HCT116 (cell line): ENCODE results near the gene CAMK1D. TPM values are rescaled to one million over a fixed set of nuclear protein-coding genes. Genes with fewer than 3 reads are reported as not detected.

Experiments
- ATAC-seq: fragments of 200-7000 bp; cut with Tn5 transposase; 2 replicates; pipeline ENCODE4 v1.9.1; 2020; ENCODE audit warnings: mild to moderate bottlenecking, moderate library complexity
- BruUV-seq: library from RNA; stranded (reverse); fragments of 400-500 nt; replicated peaks from 2 replicates; lab custom pipeline; 2021; lab: Mats Ljungman, UMichigan
- CTCF ChIA-PET: fragments of 300-600 bp; sonication (Branson Sonifier 250); formaldehyde crosslinking; loops from one replicate; lab custom pipeline; 2021; ENCODE audit warnings: antibody characterized with exemption; lab: Charles Lee
- POLR2A ChIA-PET: fragments of 300-600, 350-600 bp; sonication (Branson Sonifier 250); formaldehyde crosslinking; loops from one replicate; lab custom pipeline; 2021; ENCODE audit warnings: antibody characterized with exemption; lab: Charles Lee
- RAD21 ChIA-PET, 2 experiments: fragments of 300-600 bp; sonication (Branson Sonifier 250); formaldehyde crosslinking; loops; one replicate each; lab custom pipeline; 2023; ENCODE audit warnings: low total read pairs in 2 of 2; ENCODE audit not compliant: uncharacterized antibody in 2 of 2, unreplicated experiment in 2 of 2, low non-redundant PET in 1 of 2; lab: Charles Lee
- DNase-seq: peaks from one replicate; pipeline ENCODE4 v3.0.0-alpha.2; 2010; ENCODE audit warnings: low read depth, low spot score
- H2AFZ ChIP-seq: fragments of 200-600 bp; shearing (Covaris generic), sonication (generic); 2 replicates; pipeline ENCODE4 v1.6.1; 2017; ENCODE audit warnings: low read depth, mixed run types, mixed read lengths, antibody characterized with exemption, low read length; ENCODE audit not compliant: poor library complexity, severe bottlenecking
- H3K27ac ChIP-seq: 2 replicates; pipeline ENCODE4 v1.5.1; 2012; ENCODE audit warnings: low read depth, low read length
- H3K27me3 ChIP-seq: fragments of 200-600 bp; sonication (generic); 2 replicates; pipeline ENCODE4 v1.6.1; 2016; ENCODE audit warnings: mixed run types, low read length, mixed read lengths; ENCODE audit not compliant: insufficient read depth
- H3K36me3 ChIP-seq, 2 experiments: fragments of 200-500 bp in 1 of 2; fragments of 200-600 bp in 1 of 2; sonication (Bioruptor generic) in 1 of 2; sonication (generic) in 1 of 2; 2 replicates each; pipeline versions ENCODE4 v1.5.1 to v1.6.1; 2014 to 2016; ENCODE audit warnings: low read length in 2 of 2, inconsistent platforms in 1 of 2, mixed read lengths in 1 of 2, mixed run types in 1 of 2; ENCODE audit not compliant: insufficient read depth in 2 of 2, control insufficient read depth in 1 of 2
- H3K4me1 ChIP-seq, 2 experiments: fragments of 200-600 bp in 1 of 2; sonication (generic) in 1 of 2; 2 replicates each; pipeline versions ENCODE4 v1.5.1 to v1.6.1; 2012 to 2017; ENCODE audit warnings: low read length in 2 of 2, inconsistent platforms in 1 of 2, mild to moderate bottlenecking in 1 of 2, mixed read lengths in 1 of 2, mixed run types in 1 of 2, moderate library complexity in 1 of 2; ENCODE audit not compliant: insufficient read depth in 2 of 2, control insufficient read depth in 1 of 2
- H3K4me2 ChIP-seq: fragments of 200-600 bp; sonication (generic); 2 replicates; pipeline ENCODE4 v1.6.1; 2017; ENCODE audit warnings: mixed run types, low read length, mixed read lengths
- H3K4me3 ChIP-seq, 2 experiments: fragments of 200-600 bp in 1 of 2; sonication (generic) in 1 of 2; replicated peaks in 1 of 2; 2 replicates each; pipeline ENCODE4 v1.5.1; 2011 to 2016; ENCODE audit warnings: low read length in 2 of 2, control low read depth in 1 of 2, low read depth in 1 of 2, mild to moderate bottlenecking in 1 of 2, mixed read lengths in 1 of 2, mixed run types in 1 of 2
- H3K79me2 ChIP-seq: fragments of 200-600 bp; sonication (generic); 2 replicates; pipeline ENCODE4 v1.6.1; 2017; ENCODE audit warnings: mild to moderate bottlenecking, mixed run types, low read length, moderate library complexity, mixed read lengths; ENCODE audit not compliant: insufficient read depth
- H3K9ac ChIP-seq: fragments of 200-600 bp; sonication (generic); 2 replicates; pipeline ENCODE4 v1.6.1; 2016; ENCODE audit warnings: low read length, mixed read lengths
- H3K9me2 ChIP-seq: fragments of 200-600 bp; sonication (generic), shearing (Covaris generic); 2 replicates; pipeline ENCODE4 v1.6.1; 2017; ENCODE audit warnings: mixed run types, mild to moderate bottlenecking, moderate library complexity; ENCODE audit not compliant: insufficient read depth
- H3K9me3 ChIP-seq, 2 experiments: fragments of 200-500 bp in 1 of 2; fragments of 200-600 bp in 1 of 2; sonication (Bioruptor generic) in 1 of 2; sonication (generic) in 1 of 2; 2 replicates each; pipeline ENCODE4 v1.6.1; 2014 to 2017; ENCODE audit warnings: low read length in 2 of 2, mixed read lengths in 2 of 2, inconsistent platforms in 1 of 2, low read depth in 1 of 2, mild to moderate bottlenecking in 1 of 2, mixed run types in 1 of 2, moderate library complexity in 1 of 2; ENCODE audit not compliant: control insufficient read depth in 1 of 2, insufficient read depth in 1 of 2
- H4K20me1 ChIP-seq: fragments of 200-600 bp; sonication (generic), shearing (Covaris generic); 2 replicates; pipeline ENCODE4 v1.6.1; 2017; ENCODE audit warnings: mixed run types, mild to moderate bottlenecking, moderate library complexity; ENCODE audit not compliant: insufficient read depth
- EGR1 ChIP-seq: IDR thresholded peaks from 2 replicates; pipeline ENCODE4 v1.6.1; 2012; ENCODE audit warnings: low read depth
- EZH2phosphoT487 ChIP-seq: fragments of 200-600 bp; IDR thresholded peaks from 2 replicates; pipeline ENCODE4 v1.6.1; 2018; ENCODE audit warnings: antibody characterized with exemption, borderline replicate concordance
- POLR2AphosphoS5 ChIP-seq: IDR thresholded peaks from 2 replicates; pipeline ENCODE4 v1.6.1; 2011; ENCODE audit warnings: mild to moderate bottlenecking, low read depth, low read length, moderate library complexity
- SIN3A ChIP-seq: IDR thresholded peaks from 2 replicates; pipeline ENCODE4 v1.6.1; 2012; ENCODE audit warnings: low read depth
- SP1 ChIP-seq: IDR thresholded peaks from 2 replicates; pipeline ENCODE4 v1.6.1; 2012; ENCODE audit warnings: low read depth
- SRF ChIP-seq: IDR thresholded peaks from 2 replicates; pipeline ENCODE4 v1.6.1; 2012; ENCODE audit warnings: low read depth
- YY1 ChIP-seq: IDR thresholded peaks from 2 replicates; pipeline ENCODE4 v1.6.1; 2011; ENCODE audit warnings: low read length, low read depth, moderate library complexity, mild to moderate bottlenecking; ENCODE audit not compliant: insufficient replicate concordance; ENCODE audit errors: extremely low read depth
- ZFX ChIP-seq: fragments of 450-650 bp; IDR thresholded peaks from 2 replicates; pipeline ENCODE4 v1.6.1; 2017
- intact Hi-C: fragments of 100-400 bp; cut with micrococcal nuclease; formaldehyde crosslinking; loops from 2 replicates; pipeline ENCODE4 v1.10.0; 2022
- total RNA-seq: library from RNA; stranded (reverse); gene quantifications from one replicate; pipeline ENCODE4 v1.2.1, GENCODE V29; 2021; ENCODE audit not compliant: unreplicated experiment
- TF ChIP-seq, protein P1 (sequence below): IDR thresholded peaks from 2 replicates; pipeline ENCODE4 v1.6.1; 2012; ENCODE audit warnings: low read depth
- TF ChIP-seq, protein P2 (sequence below): IDR thresholded peaks from 2 replicates; pipeline ENCODE4 v1.6.1; 2011; ENCODE audit warnings: mild to moderate bottlenecking, low read length, moderate library complexity; ENCODE audit not compliant: insufficient replicate concordance; ENCODE audit errors: extremely low read depth

The CAMK1D gene
- total RNA-seq, 1 experiment from 2014 or later = 9.6 TPM

DNA sequence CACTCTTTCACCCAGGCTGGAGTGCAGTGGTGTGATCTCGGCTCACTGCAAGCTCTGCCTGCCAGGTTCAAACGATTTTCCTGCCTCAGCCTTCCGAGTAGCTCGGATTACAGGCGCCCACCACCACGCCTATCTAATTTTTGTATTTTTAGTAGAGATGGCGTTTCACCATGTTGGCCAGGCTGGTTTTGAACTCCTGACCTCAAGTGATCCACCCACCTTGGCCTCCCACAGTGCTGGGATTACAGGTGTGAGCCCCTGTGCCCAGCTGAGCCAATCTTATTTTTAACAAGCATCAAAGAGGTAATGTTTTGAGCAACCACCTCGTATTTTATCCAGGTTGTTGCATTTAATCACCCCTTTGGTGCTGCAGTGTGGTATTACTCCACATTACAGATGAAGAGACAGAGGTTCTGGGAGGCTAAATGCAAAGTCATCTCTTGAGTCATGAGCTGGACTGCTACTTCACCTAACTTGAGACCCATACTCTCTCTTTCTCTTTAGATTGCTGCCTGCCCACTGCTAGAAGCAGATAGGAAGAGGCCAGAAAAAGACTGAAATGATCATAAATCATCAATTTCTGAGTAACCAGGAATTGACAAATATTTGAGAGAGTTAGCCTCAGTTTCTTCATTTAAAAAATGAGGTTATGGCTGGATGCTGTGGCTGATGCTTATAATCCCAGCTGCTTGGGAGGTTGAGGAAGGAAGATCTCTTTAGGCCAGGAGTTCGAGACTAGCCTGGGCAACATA is 116.2 kb downstream of the CAMK1D start (continued):
- TF ChIP-seq, protein P1, sequence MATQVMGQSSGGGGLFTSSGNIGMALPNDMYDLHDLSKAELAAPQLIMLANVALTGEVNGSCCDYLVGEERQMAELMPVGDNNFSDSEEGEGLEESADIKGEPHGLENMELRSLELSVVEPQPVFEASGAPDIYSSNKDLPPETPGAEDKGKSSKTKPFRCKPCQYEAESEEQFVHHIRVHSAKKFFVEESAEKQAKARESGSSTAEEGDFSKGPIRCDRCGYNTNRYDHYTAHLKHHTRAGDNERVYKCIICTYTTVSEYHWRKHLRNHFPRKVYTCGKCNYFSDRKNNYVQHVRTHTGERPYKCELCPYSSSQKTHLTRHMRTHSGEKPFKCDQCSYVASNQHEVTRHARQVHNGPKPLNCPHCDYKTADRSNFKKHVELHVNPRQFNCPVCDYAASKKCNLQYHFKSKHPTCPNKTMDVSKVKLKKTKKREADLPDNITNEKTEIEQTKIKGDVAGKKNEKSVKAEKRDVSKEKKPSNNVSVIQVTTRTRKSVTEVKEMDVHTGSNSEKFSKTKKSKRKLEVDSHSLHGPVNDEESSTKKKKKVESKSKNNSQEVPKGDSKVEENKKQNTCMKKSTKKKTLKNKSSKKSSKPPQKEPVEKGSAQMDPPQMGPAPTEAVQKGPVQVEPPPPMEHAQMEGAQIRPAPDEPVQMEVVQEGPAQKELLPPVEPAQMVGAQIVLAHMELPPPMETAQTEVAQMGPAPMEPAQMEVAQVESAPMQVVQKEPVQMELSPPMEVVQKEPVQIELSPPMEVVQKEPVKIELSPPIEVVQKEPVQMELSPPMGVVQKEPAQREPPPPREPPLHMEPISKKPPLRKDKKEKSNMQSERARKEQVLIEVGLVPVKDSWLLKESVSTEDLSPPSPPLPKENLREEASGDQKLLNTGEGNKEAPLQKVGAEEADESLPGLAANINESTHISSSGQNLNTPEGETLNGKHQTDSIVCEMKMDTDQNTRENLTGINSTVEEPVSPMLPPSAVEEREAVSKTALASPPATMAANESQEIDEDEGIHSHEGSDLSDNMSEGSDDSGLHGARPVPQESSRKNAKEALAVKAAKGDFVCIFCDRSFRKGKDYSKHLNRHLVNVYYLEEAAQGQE = no peak
- TF ChIP-seq SRF (no peak), SP1 (no peak), EGR1 (no peak)
- TF ChIP-seq, protein P2, sequence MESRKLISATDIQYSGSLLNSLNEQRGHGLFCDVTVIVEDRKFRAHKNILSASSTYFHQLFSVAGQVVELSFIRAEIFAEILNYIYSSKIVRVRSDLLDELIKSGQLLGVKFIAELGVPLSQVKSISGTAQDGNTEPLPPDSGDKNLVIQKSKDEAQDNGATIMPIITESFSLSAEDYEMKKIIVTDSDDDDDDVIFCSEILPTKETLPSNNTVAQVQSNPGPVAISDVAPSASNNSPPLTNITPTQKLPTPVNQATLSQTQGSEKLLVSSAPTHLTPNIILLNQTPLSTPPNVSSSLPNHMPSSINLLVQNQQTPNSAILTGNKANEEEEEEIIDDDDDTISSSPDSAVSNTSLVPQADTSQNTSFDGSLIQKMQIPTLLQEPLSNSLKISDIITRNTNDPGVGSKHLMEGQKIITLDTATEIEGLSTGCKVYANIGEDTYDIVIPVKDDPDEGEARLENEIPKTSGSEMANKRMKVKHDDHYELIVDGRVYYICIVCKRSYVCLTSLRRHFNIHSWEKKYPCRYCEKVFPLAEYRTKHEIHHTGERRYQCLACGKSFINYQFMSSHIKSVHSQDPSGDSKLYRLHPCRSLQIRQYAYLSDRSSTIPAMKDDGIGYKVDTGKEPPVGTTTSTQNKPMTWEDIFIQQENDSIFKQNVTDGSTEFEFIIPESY = no peak

DNA sequence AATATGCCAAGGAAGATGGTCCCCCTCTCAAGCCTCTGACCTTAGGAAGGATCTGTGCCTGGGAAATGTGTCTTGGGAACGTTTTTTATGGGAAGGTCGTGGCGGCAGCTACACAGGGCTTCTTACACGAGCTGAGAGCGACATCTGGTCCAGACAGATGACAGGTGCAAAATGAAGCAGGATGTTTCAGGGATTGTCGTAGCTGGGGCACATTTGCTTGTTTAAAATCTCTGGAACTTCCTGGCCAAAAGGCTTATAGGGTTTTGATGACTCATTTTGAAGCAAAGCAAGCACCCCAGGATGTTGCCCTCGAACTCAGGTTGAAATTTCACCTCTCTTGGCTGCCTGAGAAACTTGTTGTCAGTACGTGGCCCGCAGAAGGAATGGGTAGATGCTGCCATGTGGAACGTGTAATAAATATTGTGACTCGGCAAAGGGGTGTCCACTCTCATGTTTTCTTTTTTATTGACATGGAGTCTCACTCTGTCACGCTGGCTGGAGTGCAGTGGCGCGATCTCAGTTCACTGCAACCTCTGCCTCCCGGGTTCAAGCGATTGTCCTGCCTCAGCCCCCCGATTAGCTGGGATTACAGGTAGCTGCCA is 117.5 kb downstream of the CAMK1D start:
- RAD21 ChIA-PET = no interaction called here
- TF ChIP-seq SP1 = no peak
- TF ChIP-seq, protein P2 = no peak
- no peak for TF ChIP-seq SIN3A
- no peak for TF ChIP-seq POLR2AphosphoS5
- TF ChIP-seq EZH2phosphoT487 = no peak
- no peak for TF ChIP-seq ZFX
- no peak for TF ChIP-seq YY1
- TF ChIP-seq, protein P1 = no peak

More for the DNA sequence above, 117.5 kb downstream of the CAMK1D start:
- BruUV-seq = no TSS peak
- H4K20me1 ChIP-seq = no peaks in the 10 kb centered on the region
- intact Hi-C loops = no loop called here
- no peaks in the 10 kb centered on the region for H3K79me2 ChIP-seq
- H3K9me3 ChIP-seq = no peaks in the 10 kb centered on the region
- DNase-seq (no peak), ATAC-seq (no peak)
- H2AFZ ChIP-seq = no peak overlapping the region
- no peak overlapping the region for H3K27ac ChIP-seq
- no peak overlapping the region for H3K4me3 ChIP-seq
- H3K36me3 ChIP-seq = no peaks in the 10 kb centered on the region
- H3K4me2 ChIP-seq = peak overlapping the region; percentile 5; the same call in 1 of the 2 replicates
- no peak overlapping the region for H3K9ac ChIP-seq
- H3K4me1 ChIP-seq = peaks cover 5 to 15% of the 10 kb centered on the region in 2 experiments; a peak in 2 of 4 replicates
- no peaks in the 10 kb centered on the region for H3K9me2 ChIP-seq
- POLR2A ChIA-PET = no interaction called here
- CTCF ChIA-PET = no interaction called here
- no peaks in the 10 kb centered on the region for H3K27me3 ChIP-seq
